ENCODE data around the gene ZFP36L2. TPM values are rescaled to one million over a fixed set of nuclear protein-coding genes. Genes with fewer than 3 reads are reported as not detected.

The ZFP36L2 gene
- 4.4 and 8.2 TPM in 2 replicates for total RNA-seq

DNA sequence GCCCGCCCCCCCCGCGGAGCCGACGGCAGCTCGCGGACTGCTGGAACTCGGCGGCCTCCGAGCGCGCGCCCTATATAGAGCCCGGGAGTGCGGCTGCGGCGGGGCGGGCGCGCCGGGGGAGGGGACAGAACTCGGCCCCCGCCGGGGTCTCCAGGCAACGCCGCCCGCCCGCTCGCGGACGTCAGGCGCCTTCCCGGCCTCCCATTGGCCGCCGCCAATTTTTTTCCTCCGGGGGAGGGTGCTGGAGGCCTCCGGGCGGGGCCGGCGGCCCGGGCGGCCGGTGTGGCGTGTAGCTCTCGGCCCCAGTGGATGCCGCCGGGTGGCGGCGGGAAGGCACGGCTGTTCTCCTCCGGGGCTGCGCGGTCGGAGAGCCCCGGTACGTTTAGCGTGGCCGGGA lies at the start of gene ZFP36L2:
ZFP36L2 (minus strand) TSS at position 49 of the 397 bp plus-strand sequence. CDS start 291 bp downstream, outside the sequence.
- peaks cover 8% of the 10 kb centered on the region for H3K36me3 ChIP-seq (ENCODE audit: control insufficient read depth, insufficient read depth, low read length)
- H3K4me3 ChIP-seq (ENCODE audit: low read depth, low read length), result peak within 1 kb of the TSS; percentile 92
- no peaks in the 10 kb centered on the region for H3K27me3 ChIP-seq (ENCODE audit: control insufficient read depth, insufficient read depth, low read length)
- TF ChIP-seq, protein P1, sequence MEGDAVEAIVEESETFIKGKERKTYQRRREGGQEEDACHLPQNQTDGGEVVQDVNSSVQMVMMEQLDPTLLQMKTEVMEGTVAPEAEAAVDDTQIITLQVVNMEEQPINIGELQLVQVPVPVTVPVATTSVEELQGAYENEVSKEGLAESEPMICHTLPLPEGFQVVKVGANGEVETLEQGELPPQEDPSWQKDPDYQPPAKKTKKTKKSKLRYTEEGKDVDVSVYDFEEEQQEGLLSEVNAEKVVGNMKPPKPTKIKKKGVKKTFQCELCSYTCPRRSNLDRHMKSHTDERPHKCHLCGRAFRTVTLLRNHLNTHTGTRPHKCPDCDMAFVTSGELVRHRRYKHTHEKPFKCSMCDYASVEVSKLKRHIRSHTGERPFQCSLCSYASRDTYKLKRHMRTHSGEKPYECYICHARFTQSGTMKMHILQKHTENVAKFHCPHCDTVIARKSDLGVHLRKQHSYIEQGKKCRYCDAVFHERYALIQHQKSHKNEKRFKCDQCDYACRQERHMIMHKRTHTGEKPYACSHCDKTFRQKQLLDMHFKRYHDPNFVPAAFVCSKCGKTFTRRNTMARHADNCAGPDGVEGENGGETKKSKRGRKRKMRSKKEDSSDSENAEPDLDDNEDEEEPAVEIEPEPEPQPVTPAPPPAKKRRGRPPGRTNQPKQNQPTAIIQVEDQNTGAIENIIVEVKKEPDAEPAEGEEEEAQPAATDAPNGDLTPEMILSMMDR (IDR thresholded peaks at IDR 0.05; ENCODE audit: insufficient read depth, low read length, severe bottlenecking), result peak; percentile 31
- peak; percentile 75 for DNase-seq (ENCODE audit: low read depth)
- no peak for FAIRE-seq

GRCh38 chr2:43274721-43275120 lies 48.3 kb upstream of the ZFP36L2 start:
- TF ChIP-seq, protein P1 (IDR thresholded peaks at IDR 0.05; ENCODE audit: insufficient read depth, low read length, severe bottlenecking), result no peak
- Histone ChIP-seq H3K27me3 (ENCODE audit: control insufficient read depth, insufficient read depth, low read length) (no peaks in the 10 kb centered on the region), H3K4me3 (ENCODE audit: low read depth, low read length) (no peak overlapping the region), H3K36me3 (ENCODE audit: control insufficient read depth, insufficient read depth, low read length) (no peaks in the 10 kb centered on the region)
- no peak for DNase-seq (ENCODE audit: low read depth)
- FAIRE-seq, result no peak

DNA sequence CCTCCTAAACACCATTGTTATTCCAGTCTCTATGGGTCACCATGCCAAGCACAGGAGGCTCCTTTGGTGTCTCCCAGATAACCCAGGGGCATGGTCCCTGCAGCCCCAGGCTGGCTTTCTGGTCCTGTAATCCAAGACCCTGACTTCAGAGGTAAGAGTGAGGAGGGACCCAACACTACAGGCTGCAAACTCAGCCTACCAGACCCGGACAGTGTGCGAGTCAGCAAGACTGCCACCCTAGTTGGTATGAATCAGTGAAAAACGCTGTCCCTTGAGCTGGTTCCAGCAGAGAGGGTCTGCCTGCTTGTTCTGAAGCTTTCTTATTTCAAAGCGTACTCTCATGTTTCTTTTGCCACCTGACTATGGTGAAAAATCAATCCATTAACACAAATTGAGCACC lies 47.6 kb upstream of the ZFP36L2 start:
- DNase-seq (ENCODE audit: low read depth), result no peak
- FAIRE-seq, result no peak
- no peaks in the 10 kb centered on the region for H3K27me3 ChIP-seq (ENCODE audit: control insufficient read depth, insufficient read depth, low read length)
- no peak overlapping the region for H3K4me3 ChIP-seq (ENCODE audit: low read depth, low read length)
- no peaks in the 10 kb centered on the region for H3K36me3 ChIP-seq (ENCODE audit: control insufficient read depth, insufficient read depth, low read length)
- TF ChIP-seq, protein P1 (IDR thresholded peaks at IDR 0.05; ENCODE audit: insufficient read depth, low read length, severe bottlenecking), result no peak

- H3K36me3 ChIP-seq (ENCODE audit: control insufficient read depth, insufficient read depth, low read length), result no peaks in the 10 kb centered on the region
- no peaks in the 10 kb centered on the region for H3K27me3 ChIP-seq (ENCODE audit: control insufficient read depth, insufficient read depth, low read length)
- no peak overlapping the region for H3K4me3 ChIP-seq (ENCODE audit: low read depth, low read length)
- FAIRE-seq (no peak), DNase-seq (ENCODE audit: low read depth) (no peak)
- TF ChIP-seq, protein P1 (IDR thresholded peaks at IDR 0.05; ENCODE audit: insufficient read depth, low read length, severe bottlenecking), result no peak
These were observed 47.1 kb upstream of the ZFP36L2 start for GRCh38 chr2:43273529-43273928.

GRCh38 chr2:43270930-43271615 lies 44.7 kb upstream of the ZFP36L2 start:
- TF ChIP-seq, protein P1 (IDR thresholded peaks at IDR 0.05; ENCODE audit: insufficient read depth, low read length, severe bottlenecking), result peak; percentile 15
- Histone ChIP-seq H3K4me3 (ENCODE audit: low read depth, low read length) (no peak overlapping the region), H3K27me3 (ENCODE audit: control insufficient read depth, insufficient read depth, low read length) (no peaks in the 10 kb centered on the region), H3K36me3 (ENCODE audit: control insufficient read depth, insufficient read depth, low read length) (no peaks in the 10 kb centered on the region)
- no peak for FAIRE-seq
- DNase-seq (ENCODE audit: low read depth), result peak; percentile 20

GRCh38 chr2:43270461-43270860 lies 44.1 kb upstream of the ZFP36L2 start:
- Histone ChIP-seq H3K4me3 (ENCODE audit: low read depth, low read length) (no peak overlapping the region), H3K27me3 (ENCODE audit: control insufficient read depth, insufficient read depth, low read length) (no peaks in the 10 kb centered on the region), H3K36me3 (ENCODE audit: control insufficient read depth, insufficient read depth, low read length) (no peaks in the 10 kb centered on the region)
- FAIRE-seq (no peak), DNase-seq (ENCODE audit: low read depth) (no peak)
- TF ChIP-seq, protein P1 (IDR thresholded peaks at IDR 0.05; ENCODE audit: insufficient read depth, low read length, severe bottlenecking), result no peak

Data from bronchial epithelial cell (primary cell).